Stimulated activated memory B cell treated with anti-CD40 and anti-IgM and Interleukin-4, amounts not matched to agents 10 μg/mL and 1 μg/mL and 100 μg/mL, for 72 hours (primary cell): ENCODE results near the gene CCDC12.

Experiments used
- ATAC-seq: fragments of 150-1000 bp; cut with Tn5 transposase; 2 replicates; pipeline ENCODE4 v1.10.0; 2021
- H3K27ac Mint-ChIP-seq: one replicate; pipeline ENCODE4 v1.8.0; 2022; ENCODE audit warnings: mild to moderate bottlenecking, mixed read lengths
- H3K27me3 Mint-ChIP-seq: one replicate; pipeline ENCODE4 v1.8.0; 2022; ENCODE audit warnings: mixed read lengths
- H3K36me3 Mint-ChIP-seq: one replicate; pipeline ENCODE4 v1.8.0; 2022; ENCODE audit warnings: mixed read lengths
- H3K4me1 Mint-ChIP-seq: one replicate; pipeline ENCODE4 v1.8.0; 2022; ENCODE audit warnings: mixed read lengths
- H3K4me3 Mint-ChIP-seq: one replicate; pipeline ENCODE4 v1.8.0; 2022; ENCODE audit warnings: mild to moderate bottlenecking, moderate library complexity, mixed read lengths
- H3K9me3 Mint-ChIP-seq: one replicate; pipeline ENCODE4 v1.8.0; 2022; ENCODE audit warnings: mixed read lengths

CCDC12 gene

DNA sequence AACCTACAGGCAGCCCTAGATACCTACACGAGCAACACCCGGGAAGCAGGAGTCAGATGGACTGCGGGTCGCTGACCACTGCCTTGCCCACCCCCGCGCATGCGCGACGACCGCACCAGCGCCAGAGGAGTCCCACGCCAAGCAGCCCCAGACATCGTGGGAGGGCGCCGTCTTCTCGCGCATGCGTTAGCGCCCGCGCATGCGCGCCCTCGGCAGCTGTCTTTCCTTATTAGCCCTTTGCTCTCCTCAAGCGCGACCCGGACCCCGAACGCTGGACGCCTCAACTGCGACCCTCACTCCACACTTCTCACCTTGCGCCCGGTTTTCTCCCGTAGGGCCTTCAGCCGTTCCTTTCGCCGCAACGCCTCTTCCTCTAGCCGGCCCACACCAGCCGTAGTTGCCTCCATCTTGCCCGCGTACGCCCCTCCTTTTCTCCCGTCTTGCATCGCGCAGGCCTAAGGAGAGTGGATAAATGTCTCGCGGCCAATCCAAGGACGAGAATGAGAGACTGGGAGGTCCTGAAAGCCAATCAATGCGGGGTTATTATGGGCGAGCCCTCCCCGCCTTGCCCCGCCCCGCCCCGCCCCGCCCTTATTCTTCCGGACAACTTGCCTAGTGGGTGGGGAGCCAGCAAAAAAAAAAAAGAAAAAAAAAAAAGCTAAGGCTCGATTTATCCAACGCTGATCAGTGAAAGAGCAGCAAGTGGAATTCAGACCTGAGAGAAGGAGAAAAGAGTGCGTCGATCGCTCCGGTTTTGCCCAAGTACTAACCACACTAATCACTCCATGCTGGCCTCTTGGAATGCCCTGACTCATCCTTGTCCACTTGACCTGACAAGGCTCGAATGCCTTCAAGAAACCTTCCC lies at the start of gene CCDC12:
TSS of gene CCDC12 (minus strand) at position 420 of the 865 bp plus-strand sequence. CDS start at position 407, 13 bp downstream.
- peak; percentile 88 for ATAC-seq
- Mint-ChIP-seq H3K4me3 (peak within 1 kb of the TSS; percentile 97), H3K36me3 (peaks cover 20% of the 10 kb centered on the region), H3K27ac (peak within 1 kb of the TSS; percentile 98), H3K27me3 (no peaks in the 10 kb centered on the region), H3K9me3 (no peaks in the 10 kb centered on the region), H3K4me1 (peaks cover 66% of the 10 kb centered on the region)

DNA sequence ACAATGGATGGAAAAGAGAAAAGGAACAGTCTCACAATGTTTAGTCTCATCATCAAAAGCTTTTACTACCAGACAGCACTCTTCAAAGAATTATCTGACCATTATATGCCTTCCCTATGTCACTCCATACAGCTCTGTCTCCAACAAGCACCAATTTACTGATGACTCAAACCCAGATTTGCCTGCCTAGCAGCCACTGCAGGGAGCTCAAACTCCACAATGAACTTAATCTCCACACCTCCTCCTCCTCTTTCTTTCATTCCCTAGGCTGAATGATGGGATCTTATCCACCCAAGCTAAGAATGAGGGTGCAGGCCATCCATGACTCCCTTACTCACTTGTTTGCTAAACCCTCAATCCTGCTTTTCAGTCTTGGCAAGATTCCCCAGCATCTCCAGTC lies 48.4 kb upstream of the CCDC12 start:
- H3K4me3 Mint-ChIP-seq = no peak overlapping the region
- no peaks in the 10 kb centered on the region for H3K9me3 Mint-ChIP-seq
- H3K27me3 Mint-ChIP-seq = no peaks in the 10 kb centered on the region
- no peak for ATAC-seq
- peaks cover 13% of the 10 kb centered on the region for H3K4me1 Mint-ChIP-seq
- peak overlapping the region; percentile 5 for H3K27ac Mint-ChIP-seq
- H3K36me3 Mint-ChIP-seq = peaks cover 11% of the 10 kb centered on the region

DNA sequence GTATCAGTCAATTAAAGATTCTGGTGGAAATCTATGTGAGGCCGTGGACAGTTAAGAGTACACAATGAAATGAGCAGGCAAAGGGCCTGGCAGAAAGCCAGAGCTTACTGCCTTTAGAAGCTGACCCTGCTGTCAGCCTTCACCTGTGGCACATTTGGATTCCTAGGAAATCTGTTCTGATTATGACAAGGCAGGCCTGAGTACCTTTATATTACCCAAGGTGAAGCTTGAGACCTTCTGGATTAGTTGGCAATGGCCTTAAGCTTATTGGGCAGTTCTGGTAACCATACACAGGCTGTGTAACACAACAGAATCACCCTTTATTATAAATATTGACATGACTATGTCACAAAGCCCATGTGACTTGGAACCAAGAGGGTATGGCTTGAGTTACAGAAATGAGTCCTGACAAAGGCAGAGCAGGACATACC lies 46.1 kb upstream of the CCDC12 start:
- H3K36me3 Mint-ChIP-seq = peaks cover 22% of the 10 kb centered on the region
- no peak overlapping the region for H3K27ac Mint-ChIP-seq

DNA sequence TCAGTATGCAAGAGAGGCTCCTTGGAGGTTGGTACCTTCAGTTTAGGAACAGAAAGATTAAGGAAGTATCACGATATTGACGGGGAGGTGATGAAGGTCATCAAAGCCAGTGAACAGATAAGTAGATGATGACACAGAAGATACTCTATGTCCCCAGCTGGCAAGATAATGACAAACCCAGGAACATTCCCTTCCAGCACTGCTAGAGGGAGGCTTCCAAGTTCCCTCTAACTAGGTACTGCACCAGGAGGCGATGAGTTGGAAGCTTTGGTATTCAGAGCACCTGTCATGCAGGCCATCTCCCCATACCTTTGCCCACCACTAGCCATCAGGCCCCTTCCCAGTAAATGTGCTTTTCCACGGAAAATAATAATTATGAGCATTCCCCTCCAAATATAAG lies 43.8 kb upstream of the CCDC12 start:
- Mint-ChIP-seq H3K4me3 (no peak overlapping the region), H3K27ac (peak overlapping the region; percentile 43), H3K27me3 (no peaks in the 10 kb centered on the region), H3K36me3 (peaks cover 21% of the 10 kb centered on the region), H3K4me1 (peaks cover 47% of the 10 kb centered on the region), H3K9me3 (no peaks in the 10 kb centered on the region)
- ATAC-seq = no peak

More for the DNA sequence above, 46.1 kb upstream of the CCDC12 start:
- Mint-ChIP-seq H3K9me3 (no peaks in the 10 kb centered on the region), H3K4me1 (peaks cover 36% of the 10 kb centered on the region), H3K27me3 (no peaks in the 10 kb centered on the region), H3K4me3 (no peak overlapping the region)
- no peak for ATAC-seq

DNA sequence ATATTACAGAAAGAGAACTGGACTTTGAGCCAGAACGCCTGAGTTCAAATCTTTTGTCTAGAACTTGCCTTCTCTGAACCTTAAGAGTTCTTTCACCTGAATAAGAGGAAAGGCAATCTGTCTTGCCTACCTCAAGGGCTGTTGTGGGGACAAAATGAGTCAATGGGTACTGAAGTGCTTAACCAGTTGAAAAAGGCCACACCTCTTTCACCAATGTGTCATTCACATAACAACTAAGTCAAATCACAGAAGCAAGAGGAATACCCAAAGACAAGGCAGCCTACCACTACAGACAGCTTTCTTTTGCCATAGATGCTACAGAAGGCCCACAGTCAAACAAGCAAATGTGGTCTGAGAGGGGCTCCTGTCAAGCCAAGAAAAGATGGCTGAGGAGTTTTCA lies 42.7 kb upstream of the CCDC12 start:
- Mint-ChIP-seq H3K27ac (peak overlapping the region; percentile 58), H3K4me3 (no peak overlapping the region), H3K4me1 (peaks cover 41% of the 10 kb centered on the region), H3K9me3 (no peaks in the 10 kb centered on the region), H3K27me3 (no peaks in the 10 kb centered on the region), H3K36me3 (peaks cover 21% of the 10 kb centered on the region)
- ATAC-seq = peak; percentile 78

DNA sequence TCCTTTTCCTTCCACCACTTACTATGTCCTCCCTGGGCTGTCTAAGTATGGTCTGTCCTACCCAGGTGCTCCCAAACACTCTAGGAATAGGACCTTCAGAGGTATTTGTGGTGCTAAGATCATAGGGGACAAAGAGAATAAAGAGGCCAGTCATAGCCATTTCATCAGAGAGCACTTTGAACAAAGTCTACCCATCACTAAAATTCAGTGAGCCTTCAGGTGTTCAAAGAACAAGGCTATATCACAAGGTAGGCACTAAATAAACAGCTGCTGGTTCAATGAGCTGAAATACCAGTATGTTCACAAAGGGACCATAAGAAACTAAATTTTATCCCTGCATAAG lies 41.7 kb upstream of the CCDC12 start:
- Mint-ChIP-seq H3K4me1 (peaks cover 41% of the 10 kb centered on the region), H3K27ac (peak overlapping the region; percentile 58)

DNA sequence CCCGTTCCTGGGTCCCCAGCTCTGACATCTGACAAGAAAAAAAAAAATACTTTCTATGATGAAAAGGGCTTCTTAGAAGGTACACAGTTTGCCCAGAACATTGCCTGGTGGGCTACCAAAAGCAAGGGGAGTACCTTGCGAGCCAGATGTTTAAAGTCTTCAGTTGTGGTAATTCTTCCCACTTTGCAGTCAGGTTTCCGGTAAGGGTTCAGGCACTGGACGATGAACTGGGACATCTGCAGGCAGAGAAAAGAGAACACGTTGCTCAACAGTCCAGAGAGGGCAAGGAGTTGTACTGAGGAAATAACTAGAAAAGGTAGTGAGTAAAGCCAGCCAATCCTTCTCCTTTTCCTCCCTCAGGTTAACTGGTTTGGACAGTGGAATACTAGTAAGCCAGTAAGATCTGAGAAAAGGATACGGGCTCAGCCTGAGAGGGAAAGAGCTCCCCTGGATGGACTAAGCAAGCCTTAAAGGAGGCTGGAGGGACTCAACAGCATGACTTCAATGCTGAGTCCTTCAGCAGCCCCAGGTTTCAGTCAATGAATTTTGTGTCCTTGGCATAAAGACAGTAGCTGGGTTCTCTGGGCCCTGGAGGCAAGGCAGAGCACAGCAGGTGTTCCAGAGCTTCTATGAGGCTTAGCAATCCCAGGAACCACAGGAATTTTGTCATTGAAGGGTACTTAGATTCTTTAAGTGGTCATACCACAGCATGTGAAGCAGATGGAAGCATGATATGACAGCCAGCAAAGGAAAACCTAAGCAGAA lies 41.1 kb upstream of the CCDC12 start:
- Mint-ChIP-seq H3K27ac (peak overlapping the region; percentile 58), H3K36me3 (peaks cover 21% of the 10 kb centered on the region), H3K27me3 (no peaks in the 10 kb centered on the region), H3K4me3 (no peak overlapping the region), H3K9me3 (no peaks in the 10 kb centered on the region), H3K4me1 (peaks cover 41% of the 10 kb centered on the region)
- ATAC-seq = no peak

More for the DNA sequence above, 41.7 kb upstream of the CCDC12 start:
- no peaks in the 10 kb centered on the region for H3K27me3 Mint-ChIP-seq
- H3K4me3 Mint-ChIP-seq = no peak overlapping the region
- H3K36me3 Mint-ChIP-seq = peaks cover 21% of the 10 kb centered on the region
- ATAC-seq = no peak
- H3K9me3 Mint-ChIP-seq = no peaks in the 10 kb centered on the region

DNA sequence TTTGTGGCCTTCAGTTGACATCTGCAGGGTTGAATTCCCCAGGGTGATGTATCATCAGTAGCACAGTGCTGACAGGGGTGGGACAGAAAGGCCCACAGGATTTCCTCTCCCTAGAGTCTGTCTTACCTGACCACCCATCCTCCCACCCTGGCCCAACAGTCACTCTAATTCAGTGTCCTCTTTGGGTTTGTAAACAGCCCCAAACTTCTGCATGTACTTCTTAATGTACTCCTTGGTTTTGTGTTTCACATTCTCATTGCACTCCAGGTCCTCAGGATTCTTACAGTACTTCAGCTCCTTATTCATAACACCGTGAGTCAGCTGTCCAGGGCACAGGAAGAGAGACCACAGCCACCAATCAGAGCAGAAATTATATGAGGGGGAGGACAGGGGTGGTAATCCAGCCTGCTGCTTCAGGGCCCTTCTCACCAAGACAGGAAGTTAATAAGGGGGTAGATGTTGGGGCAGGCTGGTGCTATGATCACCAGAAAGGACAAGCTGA lies 40.4 kb upstream of the CCDC12 start:
- Mint-ChIP-seq H3K27me3 (no peaks in the 10 kb centered on the region), H3K9me3 (no peaks in the 10 kb centered on the region), H3K4me1 (peaks cover 41% of the 10 kb centered on the region), H3K27ac (peak overlapping the region; percentile 58), H3K4me3 (peak overlapping the region; percentile 42), H3K36me3 (peaks cover 21% of the 10 kb centered on the region)
- peak; percentile 89 for ATAC-seq

DNA sequence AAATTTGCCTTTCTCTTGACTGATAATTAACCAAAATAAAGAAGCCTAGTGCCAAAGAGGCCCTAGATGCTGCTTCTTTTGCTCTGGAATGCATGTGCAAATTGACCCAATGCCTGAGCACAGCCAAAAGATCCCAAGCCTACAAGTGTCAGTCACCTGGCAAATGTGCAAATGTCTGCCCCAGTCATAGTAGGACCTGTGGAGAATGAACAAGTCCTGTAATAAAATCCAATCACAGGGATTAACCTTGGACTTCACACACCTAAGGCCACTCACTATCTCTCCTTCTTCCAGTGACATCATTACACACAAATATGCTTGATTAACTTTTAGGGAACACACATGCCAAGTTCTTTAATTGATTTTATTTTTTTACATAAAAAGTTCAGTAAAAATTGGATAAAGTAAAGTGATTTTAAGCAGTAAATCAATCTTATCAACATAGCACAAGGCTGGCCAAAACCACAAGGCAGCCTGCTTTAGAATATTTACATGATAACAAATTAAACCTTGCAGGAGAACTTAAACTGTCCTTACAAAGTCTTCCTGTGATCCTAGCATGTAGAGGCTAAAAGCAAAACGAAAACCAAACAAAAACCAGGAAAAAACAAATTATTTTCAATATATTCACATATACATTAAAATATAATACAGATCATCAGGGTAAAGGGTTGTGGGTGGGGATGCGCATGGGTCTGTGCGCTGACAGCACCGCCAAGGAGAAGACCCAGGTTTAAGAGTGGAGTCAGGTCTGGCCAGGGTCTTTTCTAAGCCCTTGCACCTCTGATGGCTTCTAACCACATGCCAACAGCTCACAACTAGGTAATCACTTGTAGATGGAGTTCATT lies 39.8 kb upstream of the CCDC12 start:
- H3K27ac Mint-ChIP-seq = peak overlapping the region; percentile 58
- ATAC-seq = no peak
- no peaks in the 10 kb centered on the region for H3K27me3 Mint-ChIP-seq
- no peaks in the 10 kb centered on the region for H3K9me3 Mint-ChIP-seq
- peaks cover 42% of the 10 kb centered on the region for H3K4me1 Mint-ChIP-seq
- H3K36me3 Mint-ChIP-seq = peaks cover 21% of the 10 kb centered on the region
- no peak overlapping the region for H3K4me3 Mint-ChIP-seq

DNA sequence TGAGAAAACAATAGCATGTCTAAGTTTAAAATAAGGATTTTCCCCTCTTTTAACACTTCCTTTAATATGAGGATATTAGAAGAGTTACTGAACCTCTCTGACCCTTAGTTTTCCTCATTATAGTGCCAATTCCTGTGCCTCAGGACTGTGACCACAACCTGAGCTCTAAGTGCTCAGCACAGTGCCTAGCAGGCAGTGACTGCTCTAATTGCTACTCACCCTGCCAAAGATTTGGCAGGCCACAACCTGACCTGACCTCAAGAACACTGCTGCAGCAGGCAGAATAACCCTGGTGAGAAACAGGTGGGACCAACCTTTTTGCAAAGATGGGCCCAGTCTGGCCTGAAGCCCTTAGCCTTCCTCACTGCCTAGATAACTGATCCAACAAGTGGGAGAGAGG lies 38.6 kb upstream of the CCDC12 start:
- H3K4me1 Mint-ChIP-seq = peaks cover 52% of the 10 kb centered on the region
- no peak overlapping the region for H3K4me3 Mint-ChIP-seq
- H3K9me3 Mint-ChIP-seq = no peaks in the 10 kb centered on the region
- no peaks in the 10 kb centered on the region for H3K27me3 Mint-ChIP-seq
- peaks cover 21% of the 10 kb centered on the region for H3K36me3 Mint-ChIP-seq
- H3K27ac Mint-ChIP-seq = no peak overlapping the region
- no peak for ATAC-seq

DNA sequence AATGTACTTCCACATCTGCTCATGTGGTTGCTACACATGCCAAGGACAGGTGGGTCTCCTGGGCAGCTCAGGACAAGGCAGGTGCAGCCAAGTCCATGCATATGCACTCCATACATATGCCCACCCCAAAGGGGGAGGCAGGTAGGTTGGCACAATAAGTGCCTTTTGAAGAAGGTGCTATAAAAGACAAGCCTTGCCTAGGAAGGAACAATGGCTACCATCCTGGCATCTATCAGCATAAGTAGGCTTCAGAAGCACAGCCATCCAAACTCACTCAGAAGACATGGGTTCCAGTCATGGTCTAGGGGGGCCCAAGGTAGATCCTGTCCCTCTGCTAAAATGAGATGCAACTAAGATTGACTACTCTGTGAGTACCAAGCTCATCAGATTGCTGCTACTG lies 37.5 kb upstream of the CCDC12 start:
- Mint-ChIP-seq H3K9me3 (no peaks in the 10 kb centered on the region), H3K4me1 (peaks cover 47% of the 10 kb centered on the region), H3K27me3 (no peaks in the 10 kb centered on the region), H3K4me3 (no peak overlapping the region), H3K27ac (peak overlapping the region; percentile 55), H3K36me3 (peaks cover 16% of the 10 kb centered on the region)
- ATAC-seq = no peak

DNA sequence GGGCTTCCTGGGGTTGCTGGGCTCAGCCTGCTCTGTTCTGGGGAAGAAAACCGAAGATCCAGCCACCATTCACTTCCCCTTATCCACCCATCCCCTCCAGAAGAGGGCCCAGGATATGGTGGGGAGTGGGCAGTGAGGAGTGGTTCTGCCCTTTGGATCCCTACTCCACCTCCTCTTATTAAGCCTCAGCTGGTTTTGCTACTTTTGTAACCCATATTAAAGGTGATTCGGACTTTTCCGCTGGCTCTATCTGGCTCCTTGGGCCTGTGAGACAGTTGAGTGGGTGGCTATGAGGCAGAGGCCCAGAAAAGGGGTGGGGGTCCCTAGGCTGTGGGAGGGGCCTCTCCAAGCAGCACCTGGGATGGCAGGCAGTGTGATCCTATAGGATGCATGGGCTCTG lies 36.7 kb upstream of the CCDC12 start:
- peaks cover 39% of the 10 kb centered on the region for H3K4me1 Mint-ChIP-seq
- H3K27ac Mint-ChIP-seq = peak overlapping the region; percentile 55
- ATAC-seq = no peak
- H3K27me3 Mint-ChIP-seq = no peaks in the 10 kb centered on the region
- H3K9me3 Mint-ChIP-seq = no peaks in the 10 kb centered on the region
- H3K36me3 Mint-ChIP-seq = peaks cover 8% of the 10 kb centered on the region
- no peak overlapping the region for H3K4me3 Mint-ChIP-seq

DNA sequence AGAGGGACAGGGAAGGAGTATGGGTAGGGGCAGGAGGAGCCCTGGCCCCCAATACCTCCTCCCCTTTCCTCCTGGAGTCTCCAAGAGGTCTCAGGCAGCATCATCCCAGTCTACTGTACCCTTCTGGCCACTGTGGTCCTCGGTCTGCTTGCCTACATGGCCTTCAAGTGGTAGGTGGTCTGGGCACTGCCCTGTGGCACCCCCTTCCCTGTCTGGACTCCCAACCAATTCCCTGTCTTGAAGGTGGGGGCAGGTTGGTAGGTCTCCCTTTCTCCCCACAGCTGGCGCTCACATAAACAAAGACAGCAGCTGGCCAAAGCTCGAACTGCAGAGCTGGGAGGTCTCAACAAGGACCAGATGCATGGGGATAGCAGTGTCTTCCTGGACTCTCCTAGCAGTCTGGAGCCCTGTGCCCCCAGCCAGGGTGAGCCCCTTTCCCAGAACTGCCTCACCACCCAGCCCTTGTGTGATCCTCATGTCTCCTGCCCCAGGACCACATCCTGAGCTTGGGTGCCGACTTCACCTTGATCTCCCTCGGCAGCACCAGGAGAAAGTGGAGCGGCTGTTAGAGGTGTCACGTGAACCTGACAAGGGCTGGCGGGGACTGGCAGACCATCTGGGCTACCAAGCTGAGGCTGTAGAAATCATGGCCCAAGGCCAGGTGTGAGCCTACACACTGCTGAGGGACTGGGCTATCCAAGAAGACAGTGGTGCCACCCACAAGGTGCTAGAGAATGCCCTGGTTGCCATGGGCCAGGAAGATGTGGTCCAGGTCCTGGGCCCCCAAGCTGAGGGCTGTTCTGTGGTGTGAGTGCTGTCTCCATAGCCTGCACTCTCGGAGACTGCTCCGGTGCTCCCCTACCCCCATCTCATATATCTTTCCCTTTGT lies 36.0 kb upstream of the CCDC12 start:
- Mint-ChIP-seq H3K36me3 (peaks cover 8% of the 10 kb centered on the region), H3K9me3 (no peaks in the 10 kb centered on the region), H3K4me1 (peaks cover 33% of the 10 kb centered on the region), H3K4me3 (no peak overlapping the region), H3K27me3 (no peaks in the 10 kb centered on the region), H3K27ac (peak overlapping the region; percentile 55)
- ATAC-seq = no peak

DNA sequence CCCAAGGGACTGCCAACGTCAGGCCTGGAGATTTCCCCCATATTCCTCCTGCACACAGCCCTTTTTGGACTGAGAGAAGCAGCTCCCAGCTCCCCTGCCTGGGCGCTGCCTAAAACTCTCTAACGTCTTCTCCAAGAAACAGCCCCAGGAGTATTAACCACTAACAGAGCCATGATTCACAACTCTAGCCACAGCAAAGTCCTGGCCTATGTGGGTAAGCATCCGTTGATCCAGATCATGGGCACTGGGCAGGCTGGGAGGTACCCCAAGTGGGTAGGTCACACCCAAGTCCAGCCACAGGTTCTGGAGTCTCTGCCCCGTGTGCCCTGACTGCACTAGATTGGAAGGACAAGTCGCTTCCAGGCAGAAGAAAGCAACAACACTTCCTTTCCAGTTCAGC lies 34.8 kb upstream of the CCDC12 start:
- peak overlapping the region; percentile 91 for H3K27ac Mint-ChIP-seq
- no peaks in the 10 kb centered on the region for H3K27me3 Mint-ChIP-seq
- no peak overlapping the region for H3K4me3 Mint-ChIP-seq
- no peak for ATAC-seq
- no peaks in the 10 kb centered on the region for H3K9me3 Mint-ChIP-seq
- H3K4me1 Mint-ChIP-seq = peaks cover 21% of the 10 kb centered on the region
- peaks cover 2% of the 10 kb centered on the region for H3K36me3 Mint-ChIP-seq
